ENCODE measurements around the gene PLA1A.
"Not testable (repeated sequence)": the region's sequence is repeated elsewhere in the genome, so short reads cannot be mapped to it uniquely, and the experiment has no call there.

The PLA1A gene

GRCh38 chr3:119560160-119560559 is 37.5 kb upstream of the PLA1A start:
- no peak overlapping the region for H3K4me3 ChIP-seq (ENCODE audit: control insufficient read depth, low read depth, low read length)
- TF ChIP-seq CTCF (conservative IDR thresholded peaks at IDR 0.05; ENCODE audit: control insufficient read depth, insufficient read depth, low read depth, low read length) = no peak
- no peak for DNase-seq (ENCODE audit: low read depth)

GRCh38 chr3:119562307-119562961 is 35.3 kb upstream of the PLA1A start:
- no peak for TF ChIP-seq CTCF (conservative IDR thresholded peaks at IDR 0.05; ENCODE audit: control insufficient read depth, insufficient read depth, low read depth, low read length)
- no peak overlapping the region for H3K4me3 ChIP-seq (ENCODE audit: control insufficient read depth, low read depth, low read length)
- no peak for DNase-seq (ENCODE audit: low read depth)

GRCh38 chr3:119563334-119563733 is 34.4 kb upstream of the PLA1A start:
- not testable (repeated sequence) for DNase-seq (ENCODE audit: low read depth); H3K4me3 ChIP-seq (ENCODE audit: control insufficient read depth, low read depth, low read length)

- no peak for TF ChIP-seq CTCF (conservative IDR thresholded peaks at IDR 0.05; ENCODE audit: control insufficient read depth, insufficient read depth, low read depth, low read length)
- no peak overlapping the region for H3K4me3 ChIP-seq (ENCODE audit: control insufficient read depth, low read depth, low read length)
- no peak for DNase-seq (ENCODE audit: low read depth)
Measured at GRCh38 chr3:119569156-119569555, 28.5 kb upstream of the PLA1A start.

GRCh38 chr3:119570229-119570628 is 27.5 kb upstream of the PLA1A start:
- no peak for DNase-seq (ENCODE audit: low read depth)
- TF ChIP-seq CTCF (conservative IDR thresholded peaks at IDR 0.05; ENCODE audit: control insufficient read depth, insufficient read depth, low read depth, low read length) = no peak
- no peak overlapping the region for H3K4me3 ChIP-seq (ENCODE audit: control insufficient read depth, low read depth, low read length)

- no peak overlapping the region for H3K4me3 ChIP-seq (ENCODE audit: control insufficient read depth, low read depth, low read length)
- DNase-seq (ENCODE audit: low read depth) = no peak
- TF ChIP-seq CTCF (conservative IDR thresholded peaks at IDR 0.05; ENCODE audit: control insufficient read depth, insufficient read depth, low read depth, low read length) = no peak
Measured at GRCh38 chr3:119571230-119571629, 26.5 kb upstream of the PLA1A start.

- no peak for TF ChIP-seq CTCF (conservative IDR thresholded peaks at IDR 0.05; ENCODE audit: control insufficient read depth, insufficient read depth, low read depth, low read length)
- DNase-seq (ENCODE audit: low read depth) = no peak
- H3K4me3 ChIP-seq (ENCODE audit: control insufficient read depth, low read depth, low read length) = no peak overlapping the region
Measured at GRCh38 chr3:119571688-119572087, 26.0 kb upstream of the PLA1A start.
